ENCODE results near the gene PRKCE.
"Not testable (repeated sequence)": the region's sequence is repeated elsewhere in the genome, so short reads cannot be mapped to it uniquely, and the experiment has no call there.

Gene PRKCE

DNA sequence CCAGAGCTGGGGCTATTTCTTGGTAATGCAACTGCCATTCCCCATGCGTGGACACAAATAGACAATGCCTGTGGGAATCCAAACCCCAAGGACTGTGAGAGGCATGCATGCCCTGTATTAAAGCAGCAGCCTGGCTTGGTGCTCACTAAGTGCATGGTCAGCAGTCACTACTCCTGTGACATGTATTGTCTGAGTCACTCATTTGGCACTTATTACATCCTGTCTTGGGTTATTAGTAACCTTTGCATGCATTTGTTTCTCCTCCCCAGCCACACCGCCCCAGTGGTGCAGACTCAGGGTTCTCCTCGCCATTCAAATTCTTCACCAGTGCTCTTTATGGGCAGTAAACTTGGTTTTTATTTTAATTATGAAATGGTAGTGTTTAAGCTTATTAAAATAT, 30.2 kb downstream of the PRKCE start:
- no peak overlapping the region for H3K4me3 ChIP-seq (ENCODE audit: low read depth in 1 of 2, low read length in 2 of 2)
- H3K9me3 ChIP-seq (ENCODE audit: control insufficient read depth in 1 of 2, low read length in 2 of 2) = no peaks in the 10 kb centered on the region
- no peak overlapping the region for H3K27ac ChIP-seq (ENCODE audit: low read depth, low read length)
- no peaks in the 10 kb centered on the region for H3K27me3 ChIP-seq (ENCODE audit: control insufficient read depth in 1 of 2, insufficient read depth in 2 of 2, low read length in 2 of 2)
- no peak overlapping the region for H3K9ac ChIP-seq (ENCODE audit: low read depth in 1 of 2, low read length in 2 of 2)
- peaks cover 15 to 46% of the 10 kb centered on the region in 2 donors for H3K4me1 ChIP-seq (ENCODE audit: control insufficient read depth in 1 of 2, insufficient read depth in 2 of 2, low read length in 2 of 2)
- H3K36me3 ChIP-seq (ENCODE audit: control insufficient read depth in 1 of 2, insufficient read depth in 2 of 2, low read length in 2 of 2) = no peaks in the 10 kb centered on the region

DNA sequence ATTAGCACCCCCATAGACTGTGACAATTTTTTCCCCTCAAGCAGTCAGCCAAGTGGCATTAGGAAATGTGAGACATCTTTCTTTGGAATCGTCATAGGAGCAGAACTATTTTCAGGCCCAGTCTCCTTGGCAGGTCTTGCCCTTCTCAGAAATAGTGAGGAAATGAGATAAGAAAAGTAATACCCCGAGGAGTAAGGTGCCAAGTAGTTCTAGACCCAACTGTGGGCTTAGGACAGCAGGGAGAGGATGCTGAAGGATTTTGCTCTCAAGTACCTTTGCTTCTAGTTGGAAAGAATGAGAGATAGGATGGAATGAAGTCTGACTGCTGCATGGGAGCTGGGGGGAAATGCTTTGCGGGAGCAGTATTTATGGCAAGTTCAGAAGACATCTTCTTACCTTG, 31.8 kb downstream of the PRKCE start:
- Histone ChIP-seq H3K27me3 (ENCODE audit: control insufficient read depth in 1 of 2, insufficient read depth in 2 of 2, low read length in 2 of 2) (no peaks in the 10 kb centered on the region), H3K9me3 (ENCODE audit: control insufficient read depth in 1 of 2, low read length in 2 of 2) (no peaks in the 10 kb centered on the region), H3K9ac (ENCODE audit: low read depth in 1 of 2, low read length in 2 of 2) (no peak overlapping the region), H3K27ac (ENCODE audit: low read depth, low read length) (no peak overlapping the region), H3K4me3 (ENCODE audit: low read depth in 1 of 2, low read length in 2 of 2) (no peak overlapping the region), H3K36me3 (ENCODE audit: control insufficient read depth in 1 of 2, insufficient read depth in 2 of 2, low read length in 2 of 2) (no peaks in the 10 kb centered on the region), H3K4me1 (ENCODE audit: control insufficient read depth in 1 of 2, insufficient read depth in 2 of 2, low read length in 2 of 2) (peaks cover 23 to 52% of the 10 kb centered on the region in 2 donors)

DNA sequence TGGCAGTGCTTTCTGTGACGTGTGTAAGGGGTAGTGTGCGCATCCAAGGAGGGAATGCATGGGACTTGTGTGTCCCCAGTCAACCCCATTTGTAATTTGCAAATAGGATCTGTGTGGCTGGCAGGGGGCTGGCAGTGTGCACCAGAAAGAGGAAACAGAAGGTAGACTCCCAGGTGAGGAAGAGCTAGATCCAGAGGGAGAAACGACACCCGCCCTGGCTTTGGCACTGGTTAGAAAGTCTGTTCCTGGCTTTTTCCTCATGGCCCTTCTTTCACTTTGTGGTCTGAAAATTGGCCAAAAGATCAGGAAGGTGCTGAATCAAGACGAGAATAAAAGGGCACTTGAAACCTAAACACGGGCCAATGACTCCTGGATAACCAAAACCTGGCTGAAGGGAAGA, 33.3 kb downstream of the PRKCE start:
- H3K9me3 ChIP-seq (ENCODE audit: control insufficient read depth in 1 of 2, low read length in 2 of 2) = no peaks in the 10 kb centered on the region
- H3K9ac ChIP-seq (ENCODE audit: low read depth in 1 of 2, low read length in 2 of 2) = no peak overlapping the region
- peaks cover 32 to 57% of the 10 kb centered on the region in 2 donors for H3K4me1 ChIP-seq (ENCODE audit: control insufficient read depth in 1 of 2, insufficient read depth in 2 of 2, low read length in 2 of 2)
- no peaks in the 10 kb centered on the region for H3K27me3 ChIP-seq (ENCODE audit: control insufficient read depth in 1 of 2, insufficient read depth in 2 of 2, low read length in 2 of 2)
- no peak overlapping the region for H3K4me3 ChIP-seq (ENCODE audit: low read depth in 1 of 2, low read length in 2 of 2)
- no peak overlapping the region for H3K27ac ChIP-seq (ENCODE audit: low read depth, low read length)
- H3K36me3 ChIP-seq (ENCODE audit: control insufficient read depth in 1 of 2, insufficient read depth in 2 of 2, low read length in 2 of 2) = no peaks in the 10 kb centered on the region

DNA sequence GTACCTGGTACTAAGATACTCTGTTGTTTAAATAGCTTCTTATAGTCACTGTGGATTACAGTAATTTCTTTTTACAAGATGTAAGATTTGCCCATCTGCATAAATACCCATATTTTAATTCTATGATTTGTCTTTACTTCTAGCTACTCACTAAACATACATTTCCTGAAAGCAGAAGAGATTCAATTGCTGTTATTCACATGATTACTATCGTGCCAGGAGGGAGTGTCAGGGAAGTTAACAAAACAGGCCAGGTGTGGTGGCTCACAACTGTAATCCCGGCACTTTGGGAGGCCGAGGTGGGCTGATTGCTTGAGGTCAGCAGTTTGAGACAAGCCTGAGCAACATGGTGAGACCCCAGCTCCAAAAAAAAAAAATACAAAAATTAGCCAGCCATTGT, 33.8 kb downstream of the PRKCE start:
- H3K27me3 ChIP-seq (ENCODE audit: control insufficient read depth in 1 of 2, insufficient read depth in 2 of 2, low read length in 2 of 2) = no peaks in the 10 kb centered on the region
- H3K9ac ChIP-seq (ENCODE audit: low read depth in 1 of 2, low read length in 2 of 2) = no peak overlapping the region
- no peaks in the 10 kb centered on the region for H3K36me3 ChIP-seq (ENCODE audit: control insufficient read depth in 1 of 2, insufficient read depth in 2 of 2, low read length in 2 of 2)
- no peaks in the 10 kb centered on the region for H3K9me3 ChIP-seq (ENCODE audit: control insufficient read depth in 1 of 2, low read length in 2 of 2)
- no peak overlapping the region for H3K27ac ChIP-seq (ENCODE audit: low read depth, low read length)
- peaks cover 34 to 53% of the 10 kb centered on the region in 2 donors for H3K4me1 ChIP-seq (ENCODE audit: control insufficient read depth in 1 of 2, insufficient read depth in 2 of 2, low read length in 2 of 2)
- H3K4me3 ChIP-seq (ENCODE audit: low read depth in 1 of 2, low read length in 2 of 2) = no peak overlapping the region

DNA sequence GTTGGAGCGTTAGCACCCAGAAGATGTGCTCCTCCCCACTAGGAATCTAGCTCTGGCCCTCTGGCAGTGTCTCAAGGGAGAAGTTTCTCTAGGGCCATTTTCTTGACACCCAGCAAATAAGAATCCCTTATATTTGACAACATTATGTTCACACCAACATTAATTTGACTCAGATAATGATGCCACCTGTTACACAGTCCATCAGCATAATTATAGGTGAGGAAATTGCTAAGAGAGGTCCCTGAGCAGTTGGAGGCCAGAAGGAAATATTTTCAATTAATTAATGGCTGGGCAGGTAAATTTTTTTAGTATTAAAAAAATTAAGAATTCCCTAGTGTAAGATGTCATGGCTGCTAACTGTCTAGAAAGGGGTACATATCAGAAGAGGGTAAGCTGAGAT, 36.5 kb downstream of the PRKCE start:
- Histone ChIP-seq H3K9me3 (ENCODE audit: control insufficient read depth in 1 of 2, low read length in 2 of 2) (no peaks in the 10 kb centered on the region), H3K9ac (ENCODE audit: low read depth in 1 of 2, low read length in 2 of 2) (no peak overlapping the region), H3K27ac (ENCODE audit: low read depth, low read length) (no peak overlapping the region), H3K27me3 (ENCODE audit: control insufficient read depth in 1 of 2, insufficient read depth in 2 of 2, low read length in 2 of 2) (no peaks in the 10 kb centered on the region), H3K4me1 (ENCODE audit: control insufficient read depth in 1 of 2, insufficient read depth in 2 of 2, low read length in 2 of 2) (peaks cover 29 to 43% of the 10 kb centered on the region in 2 donors), H3K36me3 (ENCODE audit: control insufficient read depth in 1 of 2, insufficient read depth in 2 of 2, low read length in 2 of 2) (no peaks in the 10 kb centered on the region), H3K4me3 (ENCODE audit: low read depth in 1 of 2, low read length in 2 of 2) (no peak overlapping the region)

DNA sequence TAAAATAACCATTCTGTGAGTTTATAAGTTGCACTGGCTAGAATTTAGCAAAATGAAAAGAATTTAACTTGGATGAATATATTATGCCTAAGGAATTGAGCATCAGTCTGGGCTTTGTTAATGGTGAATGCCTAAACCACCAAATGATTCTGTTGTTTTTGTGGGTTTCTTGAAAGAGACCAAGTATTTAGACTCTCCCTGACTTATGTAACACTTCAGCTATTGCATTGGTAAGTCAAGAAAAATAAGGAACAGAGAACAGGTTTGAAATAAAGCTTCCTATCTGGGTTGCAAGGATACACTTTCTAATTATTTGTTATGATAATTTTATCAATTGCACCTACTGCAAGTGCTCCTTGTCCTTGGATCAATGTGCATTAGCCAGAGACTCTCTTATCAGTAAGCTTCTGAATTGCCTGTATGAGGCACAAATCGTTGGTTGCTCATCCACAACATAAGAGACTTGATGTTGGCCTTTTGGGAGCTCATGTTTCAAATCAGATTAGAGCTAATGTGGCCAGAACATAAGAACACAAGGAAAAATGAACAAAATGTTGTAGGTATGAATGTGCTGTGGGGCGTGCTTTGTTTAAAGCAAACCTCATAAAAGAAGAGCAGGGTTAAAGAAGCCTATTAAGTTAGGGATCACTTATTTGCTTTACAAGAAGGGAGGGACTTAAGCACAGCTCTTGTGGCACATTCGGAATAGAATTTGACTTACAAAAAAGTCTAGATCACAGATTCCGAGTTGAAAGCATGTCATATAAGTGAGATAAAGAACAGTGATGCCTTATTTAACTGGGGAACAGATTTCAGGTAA, 37.2 kb downstream of the PRKCE start:
- H3K27ac ChIP-seq (ENCODE audit: low read depth, low read length) = no peak overlapping the region
- peaks cover 29 to 39% of the 10 kb centered on the region in 2 donors for H3K4me1 ChIP-seq (ENCODE audit: control insufficient read depth in 1 of 2, insufficient read depth in 2 of 2, low read length in 2 of 2)
- no peaks in the 10 kb centered on the region for H3K27me3 ChIP-seq (ENCODE audit: control insufficient read depth in 1 of 2, insufficient read depth in 2 of 2, low read length in 2 of 2)
- no peaks in the 10 kb centered on the region for H3K9me3 ChIP-seq (ENCODE audit: control insufficient read depth in 1 of 2, low read length in 2 of 2)
- H3K9ac ChIP-seq (ENCODE audit: low read depth in 1 of 2, low read length in 2 of 2) = no peak overlapping the region
- no peaks in the 10 kb centered on the region for H3K36me3 ChIP-seq (ENCODE audit: control insufficient read depth in 1 of 2, insufficient read depth in 2 of 2, low read length in 2 of 2)
- no peak overlapping the region for H3K4me3 ChIP-seq (ENCODE audit: low read depth in 1 of 2, low read length in 2 of 2)

DNA sequence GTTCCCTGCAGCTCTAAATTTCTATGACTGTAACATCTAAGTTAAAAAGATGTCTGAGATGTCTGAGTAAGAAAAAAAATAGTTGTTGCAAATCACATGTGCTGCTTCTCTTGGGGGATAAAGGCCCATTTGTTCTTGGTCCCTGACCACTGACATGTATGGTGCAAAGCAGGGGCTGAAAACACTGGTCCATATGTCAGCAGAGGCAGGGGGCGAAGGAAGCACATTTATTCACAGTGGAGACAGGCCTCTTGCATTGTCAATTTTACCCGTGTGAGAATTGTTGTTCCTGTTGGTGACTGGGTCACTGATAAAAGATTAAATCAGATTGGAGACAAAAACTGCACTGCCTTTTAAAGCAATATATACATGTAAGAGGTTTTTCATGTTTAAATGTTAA, 38.8 kb downstream of the PRKCE start:
- Histone ChIP-seq H3K36me3 (ENCODE audit: control insufficient read depth in 1 of 2, insufficient read depth in 2 of 2, low read length in 2 of 2) (no peaks in the 10 kb centered on the region), H3K27ac (ENCODE audit: low read depth, low read length) (no peak overlapping the region), H3K4me3 (ENCODE audit: low read depth in 1 of 2, low read length in 2 of 2) (no peak overlapping the region), H3K9me3 (ENCODE audit: control insufficient read depth in 1 of 2, low read length in 2 of 2) (no peaks in the 10 kb centered on the region), H3K27me3 (ENCODE audit: control insufficient read depth in 1 of 2, insufficient read depth in 2 of 2, low read length in 2 of 2) (no peaks in the 10 kb centered on the region), H3K4me1 (ENCODE audit: control insufficient read depth in 1 of 2, insufficient read depth in 2 of 2, low read length in 2 of 2) (peaks cover 29 to 30% of the 10 kb centered on the region in 2 donors), H3K9ac (ENCODE audit: low read depth in 1 of 2, low read length in 2 of 2) (no peak overlapping the region)

DNA sequence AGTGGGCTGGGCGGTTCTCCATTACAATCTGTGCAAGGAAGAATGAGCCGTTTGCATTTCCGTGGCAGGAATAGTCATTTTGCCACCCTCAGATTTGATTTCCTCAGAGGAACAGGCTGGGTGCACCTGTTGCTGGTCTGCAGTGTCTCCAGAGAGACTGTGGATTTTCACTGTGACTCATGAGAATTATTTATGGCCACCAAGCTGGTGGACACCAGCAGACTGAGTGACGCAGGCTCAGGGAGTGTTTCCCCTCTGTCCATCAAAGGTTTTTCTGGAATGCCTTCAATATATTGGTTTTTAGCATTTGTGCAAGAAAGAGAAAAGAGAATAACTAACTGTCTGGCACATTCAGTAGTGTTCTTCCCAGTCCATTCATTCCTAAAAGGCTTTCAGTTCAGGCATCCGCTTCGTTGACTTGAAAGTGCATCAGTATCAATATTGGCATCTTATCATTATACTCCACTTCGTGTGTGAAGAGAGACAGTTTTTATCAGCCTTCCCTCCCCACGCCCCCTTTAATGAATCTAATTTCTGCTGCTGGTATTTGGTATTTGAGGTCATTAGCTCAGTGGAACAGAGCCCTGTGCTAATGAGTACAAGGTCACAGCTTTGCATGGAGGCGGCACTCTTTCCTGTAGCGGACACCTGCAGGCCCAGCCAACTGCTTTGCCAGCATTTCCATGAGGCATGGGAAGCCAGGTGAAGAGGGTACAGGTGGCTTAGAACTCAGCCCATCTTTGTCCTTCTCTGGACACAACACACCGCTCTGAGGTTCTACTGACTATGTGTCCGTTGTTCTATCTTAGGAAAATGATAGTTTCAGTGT, 39.9 kb downstream of the PRKCE start:
- H3K36me3 ChIP-seq (ENCODE audit: control insufficient read depth in 1 of 2, insufficient read depth in 2 of 2, low read length in 2 of 2) = no peaks in the 10 kb centered on the region
- no peak overlapping the region for H3K9ac ChIP-seq (ENCODE audit: low read depth in 1 of 2, low read length in 2 of 2)
- H3K27ac ChIP-seq (ENCODE audit: low read depth, low read length) = no peak overlapping the region
- peaks cover 26 to 29% of the 10 kb centered on the region in 2 donors for H3K4me1 ChIP-seq (ENCODE audit: control insufficient read depth in 1 of 2, insufficient read depth in 2 of 2, low read length in 2 of 2)
- H3K27me3 ChIP-seq (ENCODE audit: control insufficient read depth in 1 of 2, insufficient read depth in 2 of 2, low read length in 2 of 2) = no peaks in the 10 kb centered on the region
- H3K9me3 ChIP-seq (ENCODE audit: control insufficient read depth in 1 of 2, low read length in 2 of 2) = no peaks in the 10 kb centered on the region
- H3K4me3 ChIP-seq (ENCODE audit: low read depth in 1 of 2, low read length in 2 of 2) = no peak overlapping the region

DNA sequence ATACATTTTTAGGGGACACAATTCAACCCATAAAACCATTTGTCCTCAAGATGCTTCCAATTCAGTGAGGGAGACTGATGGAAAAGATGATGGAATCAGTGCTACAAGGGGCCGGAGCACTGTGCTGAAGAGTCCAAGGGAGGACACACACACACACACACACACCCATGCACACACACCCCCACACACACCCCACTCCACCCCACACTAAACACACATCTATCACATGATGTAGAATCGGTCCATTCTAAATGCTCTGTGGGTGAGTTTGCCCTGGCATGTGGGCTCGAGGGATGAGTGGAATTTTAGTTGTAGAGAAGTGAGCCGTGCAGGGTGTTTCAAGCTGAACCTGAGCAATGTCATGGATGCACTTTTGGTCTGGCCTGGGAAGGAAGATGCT, 41.1 kb downstream of the PRKCE start:
- Histone ChIP-seq H3K4me1 (ENCODE audit: control insufficient read depth in 1 of 2, insufficient read depth in 2 of 2, low read length in 2 of 2) (peaks cover 23 to 29% of the 10 kb centered on the region in 2 donors), H3K27ac (ENCODE audit: low read depth, low read length) (no peak overlapping the region), H3K36me3 (ENCODE audit: control insufficient read depth in 1 of 2, insufficient read depth in 2 of 2, low read length in 2 of 2) (no peaks in the 10 kb centered on the region), H3K9ac (ENCODE audit: low read depth in 1 of 2, low read length in 2 of 2) (no peak overlapping the region), H3K9me3 (ENCODE audit: control insufficient read depth in 1 of 2, low read length in 2 of 2) (no peaks in the 10 kb centered on the region), H3K27me3 (ENCODE audit: control insufficient read depth in 1 of 2, insufficient read depth in 2 of 2, low read length in 2 of 2) (no peaks in the 10 kb centered on the region), H3K4me3 (ENCODE audit: low read depth in 1 of 2, low read length in 2 of 2) (no peak overlapping the region)

DNA sequence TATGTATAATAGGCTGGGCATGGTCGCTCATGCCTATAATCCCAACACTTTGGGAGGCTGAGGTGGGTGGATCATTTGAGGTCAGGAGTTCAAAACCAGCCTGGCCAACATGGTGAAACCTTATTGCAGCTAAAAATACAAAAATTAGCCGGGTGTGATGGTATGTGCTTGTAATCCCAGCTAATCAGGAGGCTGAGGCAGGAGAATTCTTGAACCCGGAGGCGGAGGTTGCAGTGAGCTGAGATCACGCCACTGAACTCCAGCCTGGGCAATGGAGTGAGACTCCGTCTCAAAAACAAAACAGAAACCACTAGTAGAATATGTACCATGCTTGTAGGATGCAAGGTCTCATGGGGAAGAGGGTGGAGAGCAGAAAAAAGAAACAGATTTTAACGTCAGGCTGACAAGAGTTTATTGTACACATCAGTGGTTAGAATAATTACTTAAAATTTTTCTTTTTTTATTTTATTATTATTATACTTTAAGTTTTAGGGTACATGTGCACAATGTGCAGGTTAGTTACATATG, 44.1 kb downstream of the PRKCE start:
- H3K9ac ChIP-seq (ENCODE audit: low read depth in 1 of 2, low read length in 2 of 2); H3K4me3 ChIP-seq (ENCODE audit: low read depth in 1 of 2, low read length in 2 of 2); H3K27me3 ChIP-seq (ENCODE audit: control insufficient read depth in 1 of 2, insufficient read depth in 2 of 2, low read length in 2 of 2); H3K36me3 ChIP-seq (ENCODE audit: control insufficient read depth in 1 of 2, insufficient read depth in 2 of 2, low read length in 2 of 2); H3K27ac ChIP-seq (ENCODE audit: low read depth, low read length); H3K9me3 ChIP-seq (ENCODE audit: control insufficient read depth in 1 of 2, low read length in 2 of 2): not testable (repeated sequence)
- H3K4me1 ChIP-seq (ENCODE audit: control insufficient read depth in 1 of 2, insufficient read depth in 2 of 2, low read length in 2 of 2) = peaks cover 7 to 11% of the 10 kb centered on the region in 2 donors
